H1 (cell line): ENCODE data around the gene FRZB. TPM values are rescaled to one million over a fixed set of nuclear protein-coding genes. Genes with fewer than 3 reads are reported as not detected.

Experiments
- CBX8 ChIP-seq: fragments of 300-800, 300-1000 bp; sonication (generic); IDR thresholded peaks from 2 replicates; pipeline ENCODE4 v1.7.1; 2016; ENCODE audit warnings: low read depth, low read length, borderline replicate concordance
- E2F6 ChIP-seq: IDR thresholded peaks from 2 replicates; pipeline ENCODE4 v1.6.1; 2012; ENCODE audit warnings: inconsistent platforms
- FOSL1 ChIP-seq: IDR thresholded peaks from 2 replicates; pipeline ENCODE4 v1.6.1; 2011; ENCODE audit warnings: mild to moderate bottlenecking, low read depth, low read length, moderate library complexity; ENCODE audit not compliant: insufficient read depth
- JUN ChIP-seq: IDR thresholded peaks from 2 replicates; pipeline ENCODE4 v1.6.1; 2011; ENCODE audit warnings: low read depth, mild to moderate bottlenecking, improper control_type of control experiment, low read length
- KDM5A ChIP-seq: fragments of 200-600 bp; IDR thresholded peaks from 2 replicates; pipeline ENCODE4 v1.7.1; 2012; ENCODE audit warnings: mild to moderate bottlenecking, low read length, inconsistent platforms, mixed read lengths
- RNF2 ChIP-seq: fragments of 200-900, 300-1000 bp; sonication (generic); IDR thresholded peaks from 2 replicates; pipeline ENCODE4 v1.7.1; 2016; ENCODE audit warnings: borderline replicate concordance, low read depth, mild to moderate bottlenecking, antibody characterized with exemption, low read length; ENCODE audit not compliant: poor library complexity, severe bottlenecking; ENCODE audit errors: missing control alignments
- polyA plus RNA-seq, 7 experiments: library from polyadenylated mRNA; depleted of rRNA in 3 of 7; stranded (reverse) in 5 of 7; unstranded in 2 of 7; fragments of >200 nt in 5 of 7; fragments of 200-250 nt in 2 of 7; gene quantifications; 1 replicate in 5 of 7; 2 replicates in 1 of 7; 4 replicates in 1 of 7; pipeline versions ENCODE4 v1.2.1 to v1.2.3, GENCODE V29; 2011 to 2013; ENCODE audit warnings: missing spikeins in 2 of 7, mixed read lengths in 2 of 7
- total RNA-seq: library from RNA; stranded (reverse); fragmentation: NEBNext Ultra II Directional; extraction: Animal tissue kit (Norgen Biotek cat#: 25700); gene quantifications from 2 replicates; pipeline ENCODE4 v1.2.1, GENCODE V29; 2021
- TF ChIP-seq, protein P1 (sequence below): fragments of 300-600 bp; sonication (generic); IDR thresholded peaks from 2 replicates; pipeline ENCODE4 v1.7.1; 2012; ENCODE audit warnings: low read length, moderate library complexity, mild to moderate bottlenecking, inconsistent platforms; ENCODE audit not compliant: insufficient replicate concordance

Gene FRZB
- total and polyA plus RNA-seq, 2 of the 8 experiments (the other 6 are each of a cell fraction or from before 2014, with no cell fraction given): 4.4 to 4.6 TPM

- TF ChIP-seq, protein P1, sequence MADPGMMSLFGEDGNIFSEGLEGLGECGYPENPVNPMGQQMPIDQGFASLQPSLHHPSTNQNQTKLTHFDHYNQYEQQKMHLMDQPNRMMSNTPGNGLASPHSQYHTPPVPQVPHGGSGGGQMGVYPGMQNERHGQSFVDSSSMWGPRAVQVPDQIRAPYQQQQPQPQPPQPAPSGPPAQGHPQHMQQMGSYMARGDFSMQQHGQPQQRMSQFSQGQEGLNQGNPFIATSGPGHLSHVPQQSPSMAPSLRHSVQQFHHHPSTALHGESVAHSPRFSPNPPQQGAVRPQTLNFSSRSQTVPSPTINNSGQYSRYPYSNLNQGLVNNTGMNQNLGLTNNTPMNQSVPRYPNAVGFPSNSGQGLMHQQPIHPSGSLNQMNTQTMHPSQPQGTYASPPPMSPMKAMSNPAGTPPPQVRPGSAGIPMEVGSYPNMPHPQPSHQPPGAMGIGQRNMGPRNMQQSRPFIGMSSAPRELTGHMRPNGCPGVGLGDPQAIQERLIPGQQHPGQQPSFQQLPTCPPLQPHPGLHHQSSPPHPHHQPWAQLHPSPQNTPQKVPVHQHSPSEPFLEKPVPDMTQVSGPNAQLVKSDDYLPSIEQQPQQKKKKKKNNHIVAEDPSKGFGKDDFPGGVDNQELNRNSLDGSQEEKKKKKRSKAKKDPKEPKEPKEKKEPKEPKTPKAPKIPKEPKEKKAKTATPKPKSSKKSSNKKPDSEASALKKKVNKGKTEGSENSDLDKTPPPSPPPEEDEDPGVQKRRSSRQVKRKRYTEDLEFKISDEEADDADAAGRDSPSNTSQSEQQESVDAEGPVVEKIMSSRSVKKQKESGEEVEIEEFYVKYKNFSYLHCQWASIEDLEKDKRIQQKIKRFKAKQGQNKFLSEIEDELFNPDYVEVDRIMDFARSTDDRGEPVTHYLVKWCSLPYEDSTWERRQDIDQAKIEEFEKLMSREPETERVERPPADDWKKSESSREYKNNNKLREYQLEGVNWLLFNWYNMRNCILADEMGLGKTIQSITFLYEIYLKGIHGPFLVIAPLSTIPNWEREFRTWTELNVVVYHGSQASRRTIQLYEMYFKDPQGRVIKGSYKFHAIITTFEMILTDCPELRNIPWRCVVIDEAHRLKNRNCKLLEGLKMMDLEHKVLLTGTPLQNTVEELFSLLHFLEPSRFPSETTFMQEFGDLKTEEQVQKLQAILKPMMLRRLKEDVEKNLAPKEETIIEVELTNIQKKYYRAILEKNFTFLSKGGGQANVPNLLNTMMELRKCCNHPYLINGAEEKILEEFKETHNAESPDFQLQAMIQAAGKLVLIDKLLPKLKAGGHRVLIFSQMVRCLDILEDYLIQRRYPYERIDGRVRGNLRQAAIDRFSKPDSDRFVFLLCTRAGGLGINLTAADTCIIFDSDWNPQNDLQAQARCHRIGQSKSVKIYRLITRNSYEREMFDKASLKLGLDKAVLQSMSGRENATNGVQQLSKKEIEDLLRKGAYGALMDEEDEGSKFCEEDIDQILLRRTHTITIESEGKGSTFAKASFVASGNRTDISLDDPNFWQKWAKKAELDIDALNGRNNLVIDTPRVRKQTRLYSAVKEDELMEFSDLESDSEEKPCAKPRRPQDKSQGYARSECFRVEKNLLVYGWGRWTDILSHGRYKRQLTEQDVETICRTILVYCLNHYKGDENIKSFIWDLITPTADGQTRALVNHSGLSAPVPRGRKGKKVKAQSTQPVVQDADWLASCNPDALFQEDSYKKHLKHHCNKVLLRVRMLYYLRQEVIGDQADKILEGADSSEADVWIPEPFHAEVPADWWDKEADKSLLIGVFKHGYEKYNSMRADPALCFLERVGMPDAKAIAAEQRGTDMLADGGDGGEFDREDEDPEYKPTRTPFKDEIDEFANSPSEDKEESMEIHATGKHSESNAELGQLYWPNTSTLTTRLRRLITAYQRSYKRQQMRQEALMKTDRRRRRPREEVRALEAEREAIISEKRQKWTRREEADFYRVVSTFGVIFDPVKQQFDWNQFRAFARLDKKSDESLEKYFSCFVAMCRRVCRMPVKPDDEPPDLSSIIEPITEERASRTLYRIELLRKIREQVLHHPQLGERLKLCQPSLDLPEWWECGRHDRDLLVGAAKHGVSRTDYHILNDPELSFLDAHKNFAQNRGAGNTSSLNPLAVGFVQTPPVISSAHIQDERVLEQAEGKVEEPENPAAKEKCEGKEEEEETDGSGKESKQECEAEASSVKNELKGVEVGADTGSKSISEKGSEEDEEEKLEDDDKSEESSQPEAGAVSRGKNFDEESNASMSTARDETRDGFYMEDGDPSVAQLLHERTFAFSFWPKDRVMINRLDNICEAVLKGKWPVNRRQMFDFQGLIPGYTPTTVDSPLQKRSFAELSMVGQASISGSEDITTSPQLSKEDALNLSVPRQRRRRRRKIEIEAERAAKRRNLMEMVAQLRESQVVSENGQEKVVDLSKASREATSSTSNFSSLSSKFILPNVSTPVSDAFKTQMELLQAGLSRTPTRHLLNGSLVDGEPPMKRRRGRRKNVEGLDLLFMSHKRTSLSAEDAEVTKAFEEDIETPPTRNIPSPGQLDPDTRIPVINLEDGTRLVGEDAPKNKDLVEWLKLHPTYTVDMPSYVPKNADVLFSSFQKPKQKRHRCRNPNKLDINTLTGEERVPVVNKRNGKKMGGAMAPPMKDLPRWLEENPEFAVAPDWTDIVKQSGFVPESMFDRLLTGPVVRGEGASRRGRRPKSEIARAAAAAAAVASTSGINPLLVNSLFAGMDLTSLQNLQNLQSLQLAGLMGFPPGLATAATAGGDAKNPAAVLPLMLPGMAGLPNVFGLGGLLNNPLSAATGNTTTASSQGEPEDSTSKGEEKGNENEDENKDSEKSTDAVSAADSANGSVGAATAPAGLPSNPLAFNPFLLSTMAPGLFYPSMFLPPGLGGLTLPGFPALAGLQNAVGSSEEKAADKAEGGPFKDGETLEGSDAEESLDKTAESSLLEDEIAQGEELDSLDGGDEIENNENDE: no peak
- TF ChIP-seq KDM5A: no peak
- TF ChIP-seq RNF2: no peak
- TF ChIP-seq JUN: no peak
- TF ChIP-seq FOSL1: no peak
- TF ChIP-seq E2F6: no peak
- no peak for TF ChIP-seq CBX8
Measured at GRCh38 chr2:182854375-182855105, 11.9 kb downstream of the FRZB start (continued).
